Astrocyte (in vitro differentiated cells and primary cell): Measurements from ENCODE around the gene GTF3C1.

Experiments
- CTCF ChIP-seq: IDR thresholded peaks from 2 replicates; pipeline ENCODE4 v1.5.1; 2011; ENCODE audit warnings: low read depth, mild to moderate bottlenecking, inconsistent platforms, low read length, moderate library complexity; ENCODE audit not compliant: insufficient read depth
- EZH2 ChIP-seq: IDR thresholded peaks from 2 replicates; pipeline ENCODE4 v1.6.1; 2012; ENCODE audit warnings: mild to moderate bottlenecking, low read length, inconsistent platforms; ENCODE audit not compliant: insufficient read depth

GRCh38 chr16:27455700-27456099, 94.0 kb downstream of the GTF3C1 start:
- no peak for TF ChIP-seq CTCF
- TF ChIP-seq EZH2: no peak
